Neuron (in vitro differentiated cells): Measurements from ENCODE around the gene CRTAC1.

Experiments
- H2AFZ ChIP-seq: one replicate; pipeline ENCODE4 v1.6.1; 2013; ENCODE audit warnings: low read depth, mild to moderate bottlenecking, inconsistent platforms, low read length, moderate library complexity
- H3K27me3 ChIP-seq: one replicate; pipeline ENCODE4 v1.6.1; 2013; ENCODE audit warnings: low read length; ENCODE audit not compliant: insufficient read depth
- H3K36me3 ChIP-seq: one replicate; pipeline ENCODE4 v1.6.1; 2013; ENCODE audit warnings: low read length; ENCODE audit not compliant: insufficient read depth
- H3K4me1 ChIP-seq: one replicate; pipeline ENCODE4 v1.6.1; 2013; ENCODE audit warnings: low read length; ENCODE audit not compliant: insufficient read depth
- H3K4me3 ChIP-seq: 2 replicates; pipeline ENCODE4 v1.5.1; 2013; ENCODE audit warnings: mild to moderate bottlenecking, low read length, moderate library complexity
- H3K9me3 ChIP-seq: one replicate; pipeline ENCODE4 v1.6.1; 2013; ENCODE audit warnings: low read length

The CRTAC1 gene

GRCh38 chr10:98030093-98030821 is at the start of gene CRTAC1:
Gene CRTAC1 (minus strand): TSS chr10:98030621. CDS start chr10:98030472, 149 bp downstream.
- Histone ChIP-seq H3K36me3 (no peaks in the 10 kb centered on the region), H3K27me3 (peaks cover 67% of the 10 kb centered on the region), H3K9me3 (no peaks in the 10 kb centered on the region), H3K4me3 (peak within 1 kb of the TSS; percentile 50), H2AFZ (peak within 1 kb of the TSS; percentile 56), H3K4me1 (no peaks in the 10 kb centered on the region)

DNA sequence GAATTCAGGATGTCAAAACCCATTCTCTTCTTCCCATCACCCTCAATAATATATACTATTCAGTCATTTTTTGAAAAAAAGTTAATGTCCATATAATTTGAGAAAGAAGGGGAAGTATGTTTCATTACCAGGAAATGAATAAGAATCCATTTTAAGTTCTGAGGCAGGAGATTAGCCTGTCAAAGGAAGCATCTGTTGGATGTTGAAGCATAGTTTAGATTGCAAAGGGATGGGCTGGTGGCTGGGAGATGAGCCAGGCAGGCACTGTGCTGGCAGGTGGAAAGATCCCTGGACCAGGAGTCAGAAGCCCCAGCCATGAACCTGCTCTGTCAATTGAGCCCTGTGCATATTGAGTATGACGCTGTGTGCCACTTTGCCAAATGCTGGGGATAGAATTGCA is 48.4 kb upstream of the CRTAC1 start:
- peaks cover 22% of the 10 kb centered on the region for H3K27me3 ChIP-seq
- H3K36me3 ChIP-seq, result no peaks in the 10 kb centered on the region
- H2AFZ ChIP-seq, result no peak overlapping the region
- H3K9me3 ChIP-seq, result no peaks in the 10 kb centered on the region
- H3K4me3 ChIP-seq, result no peak overlapping the region
- no peaks in the 10 kb centered on the region for H3K4me1 ChIP-seq

- Histone ChIP-seq H3K9me3 (no peaks in the 10 kb centered on the region), H3K36me3 (no peaks in the 10 kb centered on the region)
Measured at GRCh38 chr10:98077223-98077622, 46.8 kb upstream of the CRTAC1 start.

DNA sequence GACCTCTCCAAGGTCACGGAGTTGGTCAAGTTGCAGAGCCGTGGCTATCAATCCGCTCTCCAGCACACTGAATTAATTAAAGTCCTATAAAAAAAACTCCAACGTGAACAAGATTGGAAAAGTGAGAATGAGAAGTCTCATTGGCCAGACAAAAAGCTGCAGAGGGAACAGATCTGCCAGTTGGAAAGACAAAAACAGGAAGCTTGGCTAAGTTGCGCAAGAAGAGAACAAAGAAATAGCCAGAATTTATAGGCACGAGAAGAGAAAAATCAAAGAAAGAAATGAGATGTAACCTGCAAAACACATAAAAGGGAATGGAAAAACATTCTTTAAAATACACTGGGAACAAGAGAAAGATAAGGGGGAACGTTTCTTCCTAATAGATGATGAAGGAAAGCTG is 45.7 kb upstream of the CRTAC1 start:
- no peak overlapping the region for H2AFZ ChIP-seq
- peaks cover 6% of the 10 kb centered on the region for H3K27me3 ChIP-seq
- H3K9me3 ChIP-seq, result no peaks in the 10 kb centered on the region
- no peaks in the 10 kb centered on the region for H3K36me3 ChIP-seq
- no peaks in the 10 kb centered on the region for H3K4me1 ChIP-seq
- H3K4me3 ChIP-seq, result no peak overlapping the region

More at GRCh38 chr10:98077223-98077622, 46.8 kb upstream of the CRTAC1 start:
- Histone ChIP-seq H3K4me3 (no peak overlapping the region), H2AFZ (no peak overlapping the region), H3K4me1 (no peaks in the 10 kb centered on the region), H3K27me3 (peaks cover 14% of the 10 kb centered on the region)

GRCh38 chr10:98074315-98074911 is 44.0 kb upstream of the CRTAC1 start:
- H3K9me3 ChIP-seq, result no peaks in the 10 kb centered on the region
- no peaks in the 10 kb centered on the region for H3K36me3 ChIP-seq
- no peak overlapping the region for H3K4me3 ChIP-seq
- peaks cover 4% of the 10 kb centered on the region for H3K27me3 ChIP-seq
- no peak overlapping the region for H2AFZ ChIP-seq
- H3K4me1 ChIP-seq, result no peaks in the 10 kb centered on the region

DNA sequence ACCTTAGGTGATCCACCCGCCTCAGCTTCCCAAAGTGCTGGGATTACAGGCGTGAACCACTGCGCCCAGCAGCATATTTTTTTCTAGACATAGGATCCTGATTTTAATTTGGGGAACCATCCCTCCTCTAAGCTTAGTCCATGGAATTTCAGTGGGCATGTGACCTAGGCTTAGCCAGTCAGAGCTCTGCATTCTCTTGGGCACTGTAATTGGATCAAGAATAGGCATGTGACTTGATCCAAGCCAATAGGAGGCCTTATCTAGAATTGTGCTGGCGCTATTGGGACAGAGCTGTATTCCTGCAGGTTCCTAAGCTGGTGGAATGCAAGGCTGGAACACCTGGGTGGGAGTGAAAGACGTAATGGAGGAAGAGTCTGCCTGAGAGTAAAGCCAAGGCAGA is 36.7 kb upstream of the CRTAC1 start:
- no peak overlapping the region for H3K4me3 ChIP-seq
- H3K4me1 ChIP-seq, result no peaks in the 10 kb centered on the region
- H3K9me3 ChIP-seq, result no peaks in the 10 kb centered on the region
- no peaks in the 10 kb centered on the region for H3K27me3 ChIP-seq
- no peak overlapping the region for H2AFZ ChIP-seq
- H3K36me3 ChIP-seq, result no peaks in the 10 kb centered on the region

DNA sequence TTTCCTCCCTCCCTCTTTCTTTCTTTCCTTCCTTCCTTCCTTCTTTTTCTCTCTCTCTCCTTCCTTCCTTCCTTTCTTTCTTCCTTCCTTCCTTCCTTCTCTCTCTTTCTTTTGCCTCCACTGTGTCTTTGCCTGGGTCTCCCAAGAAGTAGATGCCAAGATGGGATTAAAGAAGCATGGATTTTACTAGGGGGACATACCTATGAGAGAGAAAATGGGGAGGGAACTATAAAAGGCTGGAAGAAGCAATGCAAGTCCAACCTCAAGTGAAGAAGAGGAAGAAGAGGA is 33.3 kb upstream of the CRTAC1 start:
- Histone ChIP-seq H3K4me3 (no peak overlapping the region), H3K27me3 (no peaks in the 10 kb centered on the region), H3K36me3 (no peaks in the 10 kb centered on the region)

GRCh38 chr10:98062424-98062823 is 32.0 kb upstream of the CRTAC1 start:
- H3K36me3 ChIP-seq, result no peaks in the 10 kb centered on the region
- H3K9me3 ChIP-seq, result no peaks in the 10 kb centered on the region
- H3K4me3 ChIP-seq, result no peak overlapping the region
- no peak overlapping the region for H2AFZ ChIP-seq
- peaks cover 9% of the 10 kb centered on the region for H3K4me1 ChIP-seq
- H3K27me3 ChIP-seq, result no peaks in the 10 kb centered on the region

More for the DNA sequence above, 33.3 kb upstream of the CRTAC1 start:
- Histone ChIP-seq H2AFZ (no peak overlapping the region), H3K4me1 (peaks cover 2% of the 10 kb centered on the region), H3K9me3 (no peaks in the 10 kb centered on the region)

- Histone ChIP-seq H3K27me3 (no peaks in the 10 kb centered on the region), H3K9me3 (no peaks in the 10 kb centered on the region), H2AFZ (no peak overlapping the region), H3K4me3 (no peak overlapping the region), H3K36me3 (no peaks in the 10 kb centered on the region), H3K4me1 (peaks cover 9% of the 10 kb centered on the region)
Measured at GRCh38 chr10:98060079-98060478, 29.7 kb upstream of the CRTAC1 start.

GRCh38 chr10:98058295-98058694 is 27.9 kb upstream of the CRTAC1 start:
- no peaks in the 10 kb centered on the region for H3K36me3 ChIP-seq

DNA sequence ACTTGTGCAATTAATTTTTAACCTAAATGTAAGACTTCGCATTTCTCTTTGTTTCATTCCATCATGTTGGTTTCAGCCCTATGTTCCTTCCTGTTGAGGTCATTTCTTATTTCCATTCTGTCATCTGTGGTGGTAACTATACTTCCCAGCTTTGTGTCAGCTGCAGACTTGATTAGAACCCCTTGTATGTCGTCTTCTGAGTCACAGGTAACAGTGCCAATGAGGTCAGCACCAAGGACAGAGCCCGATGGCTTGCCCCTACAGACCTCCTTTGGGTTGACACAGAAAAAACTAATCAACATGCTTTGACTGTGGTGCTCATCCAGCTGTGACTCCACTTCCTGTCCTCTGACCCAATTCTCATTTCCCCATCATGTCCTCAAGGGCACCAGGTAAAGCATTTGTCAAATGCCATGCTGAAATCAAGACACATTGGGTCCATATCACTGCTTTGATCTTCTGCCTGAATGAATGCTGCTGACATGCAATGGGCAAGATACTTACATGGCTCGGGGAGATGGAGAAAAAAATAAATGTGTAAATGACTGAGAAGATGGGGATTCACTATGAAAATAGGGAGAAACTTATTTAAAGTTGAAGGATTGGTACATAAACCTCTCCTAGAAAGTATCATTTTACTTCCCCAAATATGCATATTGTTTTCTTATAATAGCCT is 25.6 kb upstream of the CRTAC1 start:
- no peaks in the 10 kb centered on the region for H3K36me3 ChIP-seq
- H2AFZ ChIP-seq, result no peak overlapping the region
- peaks cover 9% of the 10 kb centered on the region for H3K4me1 ChIP-seq
- no peak overlapping the region for H3K4me3 ChIP-seq
- no peaks in the 10 kb centered on the region for H3K9me3 ChIP-seq
- H3K27me3 ChIP-seq, result peaks cover 11% of the 10 kb centered on the region

More at GRCh38 chr10:98058295-98058694, 27.9 kb upstream of the CRTAC1 start:
- Histone ChIP-seq H2AFZ (no peak overlapping the region), H3K9me3 (no peaks in the 10 kb centered on the region), H3K4me3 (no peak overlapping the region), H3K27me3 (peaks cover 5% of the 10 kb centered on the region), H3K4me1 (peaks cover 9% of the 10 kb centered on the region)

DNA sequence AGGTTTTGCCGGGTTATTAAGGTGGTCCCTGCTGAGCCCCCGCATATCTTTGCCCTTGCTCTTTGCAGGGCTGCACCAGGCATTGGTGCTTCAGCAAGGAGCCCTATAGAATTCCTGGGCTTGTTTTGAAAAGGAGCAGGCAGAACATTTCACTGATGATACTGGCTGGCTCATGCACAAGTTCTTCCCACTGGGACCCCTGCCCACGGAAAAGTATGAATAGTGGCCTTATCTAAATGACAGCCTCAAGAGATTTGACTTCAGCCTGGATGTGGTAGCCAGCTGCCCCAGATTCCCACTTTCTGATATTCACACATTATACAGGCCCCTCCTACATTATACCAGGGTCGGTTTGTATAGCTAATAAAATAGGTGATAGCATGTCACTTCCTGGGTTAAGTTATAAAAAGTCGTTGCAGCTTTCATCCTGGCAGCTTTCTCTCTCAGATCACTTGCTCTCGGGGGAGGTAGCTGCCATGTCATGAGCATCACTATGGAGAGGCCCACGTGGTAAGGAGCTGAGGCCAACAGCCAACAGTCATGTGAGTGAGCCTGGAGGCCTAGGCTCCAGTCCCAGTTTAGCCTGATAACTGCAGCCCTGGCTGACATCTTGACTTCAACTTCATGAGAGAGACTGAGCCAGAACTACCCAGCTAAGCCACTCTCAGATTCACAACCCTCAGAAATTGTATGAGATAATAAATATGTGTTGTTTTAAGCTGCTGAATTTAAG is 16.8 kb upstream of the CRTAC1 start:
- Histone ChIP-seq H3K36me3 (no peaks in the 10 kb centered on the region), H3K27me3 (peaks cover 31% of the 10 kb centered on the region), H3K9me3 (no peaks in the 10 kb centered on the region)

DNA sequence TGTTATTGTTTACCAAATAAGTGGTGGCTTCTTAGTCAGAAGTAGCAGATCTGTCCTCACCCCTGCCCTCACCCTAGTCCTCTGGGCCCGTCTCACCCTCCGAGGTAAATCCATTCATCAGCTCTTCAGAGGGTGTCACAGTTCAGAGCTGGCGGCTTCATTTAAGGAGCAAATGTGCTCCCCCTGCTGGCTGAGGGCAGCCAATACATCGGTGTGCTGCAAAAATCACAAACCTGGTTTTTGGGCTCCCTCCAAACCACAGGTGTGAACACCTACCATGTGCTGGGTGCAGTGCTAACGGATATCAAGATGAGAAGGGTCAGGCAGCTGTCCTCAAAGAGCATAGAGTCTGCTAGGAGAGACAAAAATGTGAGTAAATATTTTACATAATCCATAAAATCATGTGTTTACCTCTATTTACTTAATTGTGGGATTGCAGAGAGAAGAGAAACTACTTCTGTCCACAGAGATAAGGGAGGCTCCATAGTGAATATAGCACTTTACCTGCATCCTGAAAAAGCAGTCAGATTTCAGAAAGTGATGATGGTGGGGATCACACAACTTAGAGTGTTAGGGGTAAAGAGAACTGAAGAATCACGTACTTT is 15.5 kb upstream of the CRTAC1 start:
- no peak overlapping the region for H2AFZ ChIP-seq
- H3K4me3 ChIP-seq, result no peak overlapping the region
- no peaks in the 10 kb centered on the region for H3K4me1 ChIP-seq
- no peaks in the 10 kb centered on the region for H3K9me3 ChIP-seq
- H3K27me3 ChIP-seq, result peaks cover 33% of the 10 kb centered on the region
- H3K36me3 ChIP-seq, result no peaks in the 10 kb centered on the region

More for the DNA sequence above, 16.8 kb upstream of the CRTAC1 start:
- H3K4me3 ChIP-seq, result no peak overlapping the region
- no peak overlapping the region for H2AFZ ChIP-seq
- no peaks in the 10 kb centered on the region for H3K4me1 ChIP-seq
